Caki2 (cell line): ENCODE results near the gene FH. TPM values are rescaled to one million over a fixed set of nuclear protein-coding genes. Genes with fewer than 3 reads are reported as not detected.

Experiments used
- DNase-seq: peaks from one replicate; pipeline ENCODE4 v3.0.0-alpha.2; 2015; ENCODE audit warnings: low read depth
- in situ Hi-C: cut with HindIII; loops from 2 replicates; pipeline ENCODE4 v1.10.0; 2016; ENCODE audit warnings: low sequenced_read_pairs, low pct_unique_long_range_greater_than_20kb, mixed read lengths
- total RNA-seq: library from RNA; depleted of rRNA; stranded (reverse); fragments of >200 nt; shearing (Covaris generic); gene quantifications from 2 replicates; pipeline ENCODE4 v1.2.3, GENCODE V29; 2014; ENCODE audit warnings: low replicate concordance; rRNA removed

FH gene
- 121 and 129 TPM in 2 replicates for total RNA-seq

DNA sequence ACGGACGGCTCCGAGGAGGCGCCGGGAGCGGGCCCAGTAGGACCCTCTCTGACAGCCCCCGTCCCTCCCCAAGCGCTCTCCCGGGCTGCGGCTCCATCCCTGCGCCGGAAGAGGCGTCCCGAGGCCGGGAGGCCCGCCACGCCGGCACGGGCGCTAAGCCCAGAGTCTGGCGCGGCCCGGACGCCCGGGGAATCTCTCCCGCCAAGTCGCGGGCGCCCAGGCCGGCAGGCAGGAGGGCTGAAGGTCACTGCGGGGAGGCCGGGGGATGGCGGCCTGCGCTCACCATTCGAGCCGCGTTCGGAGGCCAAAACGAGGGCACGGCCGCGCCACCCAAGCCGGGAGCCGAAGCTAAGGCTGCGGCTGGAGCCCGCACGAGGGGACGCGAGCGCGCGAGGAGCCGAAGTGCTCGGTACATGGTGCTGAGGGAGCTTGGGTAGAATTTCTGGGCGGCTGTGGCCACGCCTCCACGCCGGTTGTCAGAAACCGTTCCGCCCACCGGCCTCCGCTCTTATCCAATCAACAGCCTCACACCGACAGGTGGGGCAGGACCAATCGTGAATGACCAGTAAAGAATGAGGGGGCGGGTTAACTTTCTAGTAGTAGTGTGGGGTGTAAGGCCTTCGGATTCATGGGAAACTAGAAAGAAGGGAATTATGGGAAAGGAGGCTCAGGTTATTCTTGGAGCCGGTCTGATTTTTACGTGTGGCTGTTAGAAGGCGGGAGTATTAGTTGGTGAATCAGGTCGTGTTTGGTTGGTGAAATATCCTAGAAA is at the start of gene FH:
FH (minus strand) TSS at position 448 of the 772 bp plus-strand sequence; CDS start at position 415, 33 bp downstream.
- peak; percentile 97 for DNase-seq
- in situ Hi-C loops = no loop called here

- no peak for DNase-seq
- in situ Hi-C loops = no loop called here
Measured at GRCh38 chr1:241560849-241561187, 41.3 kb upstream of the FH start.

- in situ Hi-C loops = no loop called here
Measured at GRCh38 chr1:241560146-241560848, 40.7 kb upstream of the FH start.

GRCh38 chr1:241557551-241558193 is 38.1 kb upstream of the FH start:
- DNase-seq = peak; percentile 18
- in situ Hi-C loops = no loop called here

More at GRCh38 chr1:241560146-241560848, 40.7 kb upstream of the FH start:
- DNase-seq = no peak

DNA sequence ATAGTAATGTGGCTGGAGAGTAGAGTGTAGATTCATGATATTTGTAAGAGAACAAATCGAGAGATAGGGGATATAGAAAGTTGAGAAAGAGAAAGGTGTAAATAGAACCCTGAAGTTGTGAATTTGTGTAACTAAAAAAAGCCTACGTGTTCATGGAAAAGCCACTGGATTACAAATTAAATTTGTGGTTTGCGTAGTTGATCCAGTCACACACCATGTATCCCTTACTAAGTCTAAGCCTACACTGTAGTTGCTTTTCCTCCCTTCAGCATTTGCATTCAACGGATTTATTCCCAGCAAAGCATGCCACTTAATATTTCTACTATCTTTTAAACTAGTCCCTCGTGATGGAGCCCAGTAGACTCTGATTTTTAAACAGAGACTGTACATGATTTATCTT is 37.5 kb upstream of the FH start:
- DNase-seq = no peak
- in situ Hi-C loops = no loop called here

DNA sequence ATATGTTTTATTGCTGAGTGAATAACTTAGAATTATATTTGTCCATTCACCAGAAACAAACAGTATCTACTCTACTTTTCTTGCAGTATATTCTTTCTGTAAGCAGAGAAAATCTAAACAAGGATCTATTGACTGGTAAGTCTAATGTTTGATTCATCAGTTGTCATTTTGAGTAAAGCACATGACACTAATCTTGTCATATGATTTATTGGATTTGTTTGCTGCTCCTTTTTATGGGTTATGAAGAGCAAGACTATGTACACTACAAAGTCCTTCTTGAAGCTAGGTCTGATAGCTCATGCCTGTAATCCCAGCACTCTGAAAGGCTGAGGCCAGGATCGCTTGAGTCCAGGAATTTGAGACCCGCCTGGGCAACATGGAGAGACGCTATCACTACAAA is 36.0 kb upstream of the FH start:
- in situ Hi-C loops = no loop called here
- no peak for DNase-seq

GRCh38 chr1:241553886-241554592 is 34.5 kb upstream of the FH start:
- in situ Hi-C loops = no loop called here
- DNase-seq = no peak

- in situ Hi-C loops = no loop called here
Measured at GRCh38 chr1:241551759-241552638, 32.4 kb upstream of the FH start.

GRCh38 chr1:241550318-241550717 is 30.8 kb upstream of the FH start:
- no peak for DNase-seq
- in situ Hi-C loops = no loop called here

More at GRCh38 chr1:241551759-241552638, 32.4 kb upstream of the FH start:
- no peak for DNase-seq

GRCh38 chr1:241548008-241548407 is 28.5 kb upstream of the FH start:
- in situ Hi-C loops = no loop called here
- DNase-seq = no peak

DNA sequence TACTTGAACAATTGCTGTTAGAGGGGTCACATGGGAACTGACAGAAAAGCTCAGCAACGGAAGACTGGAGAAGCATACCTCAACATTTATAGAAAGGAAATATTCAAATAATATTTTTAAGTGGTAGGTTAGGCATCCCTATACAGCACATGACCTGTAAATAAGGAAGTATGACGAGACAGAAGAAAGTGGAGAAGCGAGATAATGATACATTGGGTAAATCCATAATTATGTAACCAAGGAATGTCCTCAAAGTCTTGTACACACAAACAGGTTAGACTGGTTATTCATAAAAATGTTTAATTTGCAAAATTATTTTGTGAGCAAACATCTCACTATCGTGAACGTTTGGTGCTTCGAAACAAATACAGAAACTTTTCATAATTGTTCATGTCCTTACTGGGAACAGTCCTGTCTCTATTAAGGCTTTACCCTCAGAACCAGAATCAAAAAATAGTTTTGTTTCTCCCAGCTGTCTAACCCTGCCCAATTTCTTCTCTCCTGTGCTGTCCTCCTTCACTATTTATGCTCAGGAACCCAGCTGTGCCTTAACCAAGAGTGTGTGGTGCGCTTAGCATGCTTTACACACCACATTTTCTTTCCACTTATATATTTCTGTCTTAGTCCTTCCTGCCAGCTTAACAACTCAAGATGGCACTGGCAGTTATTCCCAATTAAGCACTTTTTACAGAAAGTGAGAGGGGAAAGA is 22.8 kb upstream of the FH start:
- in situ Hi-C loops = no loop called here
- DNase-seq = no peak

GRCh38 chr1:241536969-241537368 is 17.4 kb upstream of the FH start:
- in situ Hi-C loops = no loop called here
- DNase-seq = no peak

DNA sequence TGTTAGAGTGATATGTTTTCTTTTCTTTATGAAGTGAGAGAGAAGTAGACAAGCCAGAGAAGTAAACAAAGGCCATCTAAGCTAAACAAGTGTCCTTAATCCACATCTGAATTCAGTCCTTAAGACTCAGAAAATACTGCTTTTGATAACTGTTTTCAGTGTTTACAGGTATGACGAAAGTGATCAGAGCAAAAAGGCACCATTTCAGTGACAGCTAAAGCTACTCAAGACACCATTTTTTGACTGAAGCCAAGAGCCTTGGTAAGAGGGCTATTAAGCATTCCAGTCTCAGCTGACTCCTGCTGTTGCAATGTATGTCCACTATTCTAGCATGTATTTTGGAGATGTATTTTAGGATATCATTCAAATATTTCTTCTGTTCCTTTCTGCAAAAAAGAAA is 16.7 kb upstream of the FH start:
- in situ Hi-C loops = no loop called here
- DNase-seq = no peak

DNA sequence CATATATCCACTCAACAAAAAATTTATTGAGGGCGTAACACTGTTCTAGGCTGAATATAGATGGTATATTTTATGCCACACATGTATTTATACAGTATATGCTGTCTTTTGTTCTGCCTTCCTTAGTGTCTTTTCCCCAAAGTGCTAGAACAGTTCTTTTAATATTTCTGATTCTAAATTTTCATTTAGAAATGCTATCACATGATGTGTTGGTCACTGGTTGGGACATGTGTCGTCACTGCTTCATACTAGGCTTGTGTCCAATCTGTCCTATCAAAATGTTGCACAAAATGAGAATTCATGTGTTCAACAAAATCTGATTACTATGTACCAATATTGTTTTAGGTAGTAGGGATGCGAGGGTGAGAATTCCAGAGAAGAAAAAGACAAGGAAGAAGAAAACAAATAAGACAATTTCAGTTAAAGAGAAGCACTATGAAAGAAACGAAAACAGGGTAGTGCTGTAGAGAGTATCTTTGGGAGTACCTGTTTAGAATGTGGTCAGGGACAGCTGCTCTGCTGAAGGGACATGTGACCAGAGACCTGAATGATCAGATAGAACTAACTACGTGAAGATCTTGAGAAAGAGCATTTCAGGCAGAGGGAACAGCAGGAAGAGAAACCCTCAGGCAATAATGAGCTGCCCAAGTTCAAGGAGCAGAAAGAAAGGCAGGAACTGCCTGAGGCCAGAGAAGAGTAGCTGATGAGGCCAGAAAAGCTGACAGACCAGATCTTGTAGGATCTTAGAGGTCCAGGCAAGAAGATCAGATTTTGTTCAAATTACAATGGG is 14.0 kb upstream of the FH start:
- in situ Hi-C loops = no loop called here
- DNase-seq = no peak

GRCh38 chr1:241532864-241533263 is 13.3 kb upstream of the FH start:
- DNase-seq = no peak
- in situ Hi-C loops = no loop called here

- peak; percentile 35 for DNase-seq
- in situ Hi-C loops = no loop called here
Measured at GRCh38 chr1:241532162-241532531, 12.6 kb upstream of the FH start, which contains the start of gene KMO. Gene KMO (plus strand): TSS chr1:241532378. CDS start chr1:241532445, 67 bp downstream.
